HG02943 (cell line): ENCODE data around the gene KCNH6.

Experiments used
- ATAC-seq: cut with Tn5 transposase; IDR thresholded peaks from one replicate; pipeline ENCODE4 v1.9.1; 2021; ENCODE audit warnings: mild to moderate bottlenecking, low read depth, moderate library complexity; ENCODE audit not compliant: unreplicated experiment

Gene KCNH6

DNA sequence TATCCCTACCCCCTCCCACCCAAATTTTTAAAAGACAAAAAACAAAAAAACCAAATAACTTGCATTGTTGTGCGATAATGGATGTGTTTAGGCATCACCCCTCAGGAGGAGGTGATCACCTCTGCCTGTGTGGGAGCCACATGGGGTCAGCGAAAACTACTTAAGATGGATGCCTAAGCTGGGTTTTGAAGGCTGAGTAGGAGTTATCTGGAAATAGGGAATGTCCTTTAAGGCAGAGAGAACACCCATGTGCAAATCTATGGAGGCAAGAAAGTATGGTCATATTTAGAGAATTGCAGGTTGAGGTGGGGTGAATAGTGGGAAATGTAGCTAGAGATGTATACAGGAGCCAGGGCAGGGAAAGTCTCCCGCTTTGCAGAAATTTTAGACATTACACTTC, 72.0 kb downstream of the KCNH6 start:
- ATAC-seq, result no peak
